Measurements from ENCODE around the gene NPTXR. TPM values are rescaled to one million over a fixed set of nuclear protein-coding genes. Genes with fewer than 3 reads are reported as not detected.
A peak's percentile ranks its signal among the peaks of the same experiment; 100 is the strongest.

The NPTXR gene
- 1.4 and 2.5 TPM in 2 replicates for polyA plus RNA-seq (2011; rRNA removed)
- 2.5 and 3.6 TPM in 2 replicates for polyA minus RNA-seq (2011; rRNA and poly(A)+ RNA removed)

GRCh38 chr22:38843657-38844314, at the start of gene NPTXR:
Gene NPTXR, minus strand, starts transcription at chr22:38844028.
- Histone ChIP-seq H3K36me3 (ENCODE audit: control insufficient read depth, insufficient read depth, low read length) (no peaks in the 10 kb centered on the region), H3K27me3 (ENCODE audit: control insufficient read depth, insufficient read depth, low read length) (peaks cover 22% of the 10 kb centered on the region), H3K4me3 (ENCODE audit: low read depth, low read length) (peak within 1 kb of the TSS; percentile 30)
- no peak for DNase-seq (ENCODE audit: low read depth)
- POLR2A ChIA-PET: interaction anchor here (0.6 kb wide), 1 partner anchor 38 kb away, joined by 3 read pairs; no protein-coding TSS in a partner anchor
- CTCF ChIA-PET: interaction anchor here (1.1 to 5.6 kb wide), 6 partner anchors 9 to 81 kb away, joined by 3 to 48 read pairs (median 3); no protein-coding TSS in a partner anchor
- TF ChIP-seq CTCF (IDR thresholded peaks at IDR 0.05; ENCODE audit: insufficient read depth, low read depth, low read length): no peak

- H3K4me3 ChIP-seq (ENCODE audit: low read depth, low read length): no peak overlapping the region
- no peak for DNase-seq (ENCODE audit: low read depth)
- no peak for TF ChIP-seq CTCF (IDR thresholded peaks at IDR 0.05; ENCODE audit: insufficient read depth, low read depth, low read length)
- ChIA-PET CTCF (no interaction called here), POLR2A (no interaction called here)
- H3K27me3 ChIP-seq (ENCODE audit: control insufficient read depth, insufficient read depth, low read length): peaks cover 7% of the 10 kb centered on the region
- no peaks in the 10 kb centered on the region for H3K36me3 ChIP-seq (ENCODE audit: control insufficient read depth, insufficient read depth, low read length)
Measured at GRCh38 chr22:38891256-38891655, 47.4 kb upstream of the NPTXR start.

GRCh38 chr22:38890377-38890776, 46.5 kb upstream of the NPTXR start:
- peaks cover 7% of the 10 kb centered on the region for H3K27me3 ChIP-seq (ENCODE audit: control insufficient read depth, insufficient read depth, low read length)
- DNase-seq (ENCODE audit: low read depth): no peak
- H3K4me3 ChIP-seq (ENCODE audit: low read depth, low read length): no peak overlapping the region
- no peaks in the 10 kb centered on the region for H3K36me3 ChIP-seq (ENCODE audit: control insufficient read depth, insufficient read depth, low read length)
- CTCF ChIA-PET: interaction anchor here (0.8 to 1.2 kb wide), 2 partner anchors 21 to 34 kb away, joined by 3 to 4 read pairs; no protein-coding TSS in a partner anchor
- POLR2A ChIA-PET: no interaction called here
- no peak for TF ChIP-seq CTCF (IDR thresholded peaks at IDR 0.05; ENCODE audit: insufficient read depth, low read depth, low read length)

- TF ChIP-seq CTCF (IDR thresholded peaks at IDR 0.05; ENCODE audit: insufficient read depth, low read depth, low read length): no peak
- Histone ChIP-seq H3K4me3 (ENCODE audit: low read depth, low read length) (no peak overlapping the region), H3K27me3 (ENCODE audit: control insufficient read depth, insufficient read depth, low read length) (peaks cover 4% of the 10 kb centered on the region), H3K36me3 (ENCODE audit: control insufficient read depth, insufficient read depth, low read length) (no peaks in the 10 kb centered on the region)
- CTCF ChIA-PET: interaction anchor here (0.8 to 1.4 kb wide), 3 partner anchors 16 to 87 kb away, joined by 3 to 5 read pairs (median 3); no protein-coding TSS in a partner anchor
- POLR2A ChIA-PET: no interaction called here
- DNase-seq (ENCODE audit: low read depth): no peak
Measured at GRCh38 chr22:38886333-38886732, 42.5 kb upstream of the NPTXR start.

- no peak for DNase-seq (ENCODE audit: low read depth)
- ChIA-PET CTCF (interaction anchor here (2.5 kb wide), 1 partner anchor 13 kb away, joined by 13 read pairs; no protein-coding TSS in a partner anchor), POLR2A (no interaction called here)
Measured at GRCh38 chr22:38882972-38883622, 39.3 kb upstream of the NPTXR start.

More at GRCh38 chr22:38882972-38883622, 39.3 kb upstream of the NPTXR start:
- H3K36me3 ChIP-seq (ENCODE audit: control insufficient read depth, insufficient read depth, low read length): no peaks in the 10 kb centered on the region
- TF ChIP-seq CTCF (IDR thresholded peaks at IDR 0.05; ENCODE audit: insufficient read depth, low read depth, low read length): no peak
- H3K27me3 ChIP-seq (ENCODE audit: control insufficient read depth, insufficient read depth, low read length): peaks cover 4% of the 10 kb centered on the region; the same call in 1 of the 2 replicates
- no peak overlapping the region for H3K4me3 ChIP-seq (ENCODE audit: low read depth, low read length)

Data from BJ (cell line).